ENCODE data around the gene YIPF3.

YIPF3 gene

DNA sequence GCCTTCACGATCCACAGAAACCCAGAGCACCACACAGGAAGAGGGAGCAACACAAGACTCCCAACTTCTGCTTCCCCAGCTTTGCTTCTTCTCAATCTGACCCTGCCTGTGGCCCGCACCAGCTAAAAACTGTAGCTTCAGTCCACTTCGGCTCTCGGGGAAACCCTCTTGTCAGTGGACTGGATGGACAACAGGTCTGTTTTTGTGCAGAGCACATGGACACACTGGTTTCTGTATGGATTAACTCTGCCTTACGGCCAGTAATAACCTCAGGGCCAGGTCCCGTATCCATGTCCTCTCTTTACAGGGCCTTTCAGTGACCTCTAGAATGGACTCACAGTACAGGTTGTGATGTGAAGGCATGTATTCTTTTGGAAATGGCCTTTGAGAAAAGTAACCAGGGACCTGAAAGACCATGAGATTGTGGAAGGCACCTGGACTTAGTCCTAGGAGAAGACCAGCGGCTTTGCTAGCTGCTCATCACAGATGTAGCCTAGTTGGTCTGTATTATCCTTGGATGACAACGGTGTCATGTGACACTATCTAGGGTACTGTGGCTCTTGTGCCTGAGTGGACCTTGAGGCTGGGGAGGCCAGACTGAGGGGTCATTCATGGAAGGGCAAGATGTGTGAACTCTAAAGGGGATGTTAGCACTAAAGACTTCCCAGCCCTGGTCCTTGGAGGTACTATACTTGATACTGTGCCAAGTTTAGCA lies 6.0 kb upstream of the YIPF3 start:
- Histone ChIP-seq H4K91ac (ENCODE audit: low read depth, low read length) (no peak overlapping the region), H3K36me3 (ENCODE audit: control insufficient read depth in 1 of 2, insufficient read depth in 2 of 2, low read length in 2 of 2) (peaks cover 52 to 73% of the 10 kb centered on the region in 2 experiments)
- no CpG with 5 or more reads among the region's 8 CpGs for WGBS (ENCODE audit: extremely low coverage, insufficient coverage, insufficient read length)

DNA sequence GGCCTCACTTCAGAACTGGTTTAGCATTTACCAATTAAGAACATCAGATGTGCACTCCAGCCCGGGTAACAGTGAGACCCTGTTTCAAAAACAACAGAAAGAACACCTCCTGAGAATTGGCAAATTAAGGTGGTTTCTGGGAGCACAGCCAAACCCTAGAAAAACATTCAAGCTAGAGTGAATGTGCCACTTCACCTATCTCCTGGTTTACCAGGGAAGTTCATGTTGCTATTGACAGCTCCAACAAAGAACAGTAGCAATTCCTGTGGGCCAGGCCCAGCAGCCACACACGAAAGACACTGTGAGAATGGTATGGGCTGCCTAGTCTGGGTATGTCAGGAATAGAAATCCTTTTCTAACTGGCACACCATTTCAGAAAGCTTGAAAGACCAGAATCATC lies 5.1 kb upstream of the YIPF3 start:
- WGBS (ENCODE audit: extremely low coverage, insufficient coverage, insufficient read length), result no CpG with 5 or more reads among the region's 2 CpGs
- DNase-seq, result no peak
- no peak overlapping the region for H4K8ac ChIP-seq (ENCODE audit: low read depth, low read length)

More for the DNA sequence above, 6.0 kb upstream of the YIPF3 start:
- H3K4me1 ChIP-seq (ENCODE audit: control insufficient read depth in 1 of 2, insufficient read depth in 2 of 2, low read length in 2 of 2), result peaks cover 7 to 11% of the 10 kb centered on the region in 2 experiments
- H3K4ac ChIP-seq (ENCODE audit: low read depth, low read length), result no peak overlapping the region
- no peak overlapping the region for H2AFZ ChIP-seq (ENCODE audit: insufficient read depth, low read length, poor library complexity)
- no peaks in the 10 kb centered on the region for H3K27me3 ChIP-seq (ENCODE audit: insufficient read depth, low read length)
- no peak overlapping the region for H3K18ac ChIP-seq (ENCODE audit: low read length)
- no peaks in the 10 kb centered on the region for H3K9me3 ChIP-seq (ENCODE audit: insufficient read depth, low read depth, low read length)
- H3K9ac ChIP-seq (ENCODE audit: low read length), result no peak overlapping the region
- H3K79me2 ChIP-seq (ENCODE audit: control insufficient read depth, insufficient read depth, low read length, poor library complexity), result no peaks in the 10 kb centered on the region
- no peak overlapping the region for H2BK5ac ChIP-seq (ENCODE audit: low read depth, low read length, poor library complexity)
- H3K4me2 ChIP-seq (ENCODE audit: low read length), result no peak overlapping the region
- no peak for DNase-seq
- H2AK5ac ChIP-seq (ENCODE audit: low read length), result no peak overlapping the region
- no peak overlapping the region for H3K14ac ChIP-seq (ENCODE audit: low read length)
- no peak overlapping the region for H4K8ac ChIP-seq (ENCODE audit: low read depth, low read length)
- H3K23ac ChIP-seq (ENCODE audit: low read length), result no peak overlapping the region
- no peak overlapping the region for H2BK12ac ChIP-seq (ENCODE audit: low read length)
- H3K79me1 ChIP-seq (ENCODE audit: low read length), result no peaks in the 10 kb centered on the region
- no peak overlapping the region for H2BK120ac ChIP-seq (ENCODE audit: insufficient read depth, low read length, poor library complexity)
- H3K27ac ChIP-seq (ENCODE audit: low read depth, low read length), result no peak overlapping the region
- H3K4me3 ChIP-seq (ENCODE audit: low read depth, low read length), result no peak overlapping the region
- no peak overlapping the region for H4K12ac ChIP-seq (ENCODE audit: low read depth, low read length)

DNA sequence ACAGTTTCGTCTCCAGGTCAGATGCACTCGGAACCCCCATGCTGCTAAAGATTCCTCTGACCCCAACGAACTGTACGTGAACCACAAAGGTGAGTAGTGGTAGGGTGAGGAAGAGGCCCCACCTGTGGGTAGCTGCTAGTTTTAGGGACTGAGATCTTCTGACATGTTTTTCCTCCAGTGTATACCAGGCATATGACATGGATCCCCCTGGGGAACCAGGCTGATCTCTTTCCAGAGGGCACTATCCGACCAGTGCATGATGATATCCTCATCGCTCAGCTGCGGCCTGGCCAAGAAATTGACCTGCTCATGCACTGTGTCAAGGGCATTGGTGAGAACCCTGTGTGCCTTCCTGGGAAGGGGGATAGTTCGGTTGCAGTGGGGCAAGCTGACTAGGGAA lies 3.4 kb upstream of the YIPF3 start:
- Histone ChIP-seq H3K9ac (ENCODE audit: low read length) (no peak overlapping the region), H2AK5ac (ENCODE audit: low read length) (no peak overlapping the region), H2BK5ac (ENCODE audit: low read depth, low read length, poor library complexity) (no peak overlapping the region), H3K27ac (ENCODE audit: low read depth, low read length) (no peak overlapping the region), H2AFZ (ENCODE audit: insufficient read depth, low read length, poor library complexity) (no peak overlapping the region), H3K4me3 (ENCODE audit: low read depth, low read length) (no peak overlapping the region), H3K23ac (ENCODE audit: low read length) (no peak overlapping the region), H4K12ac (ENCODE audit: low read depth, low read length) (no peak overlapping the region), H3K4me2 (ENCODE audit: low read length) (no peak overlapping the region), H2BK120ac (ENCODE audit: insufficient read depth, low read length, poor library complexity) (no peak overlapping the region), H3K9me3 (ENCODE audit: insufficient read depth, low read depth, low read length) (no peaks in the 10 kb centered on the region), H2BK12ac (ENCODE audit: low read length) (no peak overlapping the region), H3K14ac (ENCODE audit: low read length) (no peak overlapping the region), H3K79me2 (ENCODE audit: control insufficient read depth, insufficient read depth, low read length, poor library complexity) (peaks cover 14% of the 10 kb centered on the region), H3K18ac (ENCODE audit: low read length) (no peak overlapping the region), H3K79me1 (ENCODE audit: low read length) (peaks cover 9% of the 10 kb centered on the region), H3K36me3 (ENCODE audit: control insufficient read depth in 1 of 2, insufficient read depth in 2 of 2, low read length in 2 of 2) (peaks cover 50 to 61% of the 10 kb centered on the region in 2 experiments), H3K4me1 (ENCODE audit: control insufficient read depth in 1 of 2, insufficient read depth in 2 of 2, low read length in 2 of 2) (peaks cover 13 to 18% of the 10 kb centered on the region in 2 experiments), H4K8ac (ENCODE audit: low read depth, low read length) (no peak overlapping the region), H3K27me3 (ENCODE audit: insufficient read depth, low read length) (no peaks in the 10 kb centered on the region), H3K4ac (ENCODE audit: low read depth, low read length) (no peak overlapping the region), H4K91ac (ENCODE audit: low read depth, low read length) (no peak overlapping the region)
- no peak for DNase-seq
- WGBS (ENCODE audit: extremely low coverage, insufficient coverage, insufficient read length), result no CpG with 5 or more reads among the region's 8 CpGs

More for the DNA sequence above, 5.1 kb upstream of the YIPF3 start:
- H3K27ac ChIP-seq (ENCODE audit: low read depth, low read length), result no peak overlapping the region
- no peak overlapping the region for H3K18ac ChIP-seq (ENCODE audit: low read length)
- no peak overlapping the region for H3K9ac ChIP-seq (ENCODE audit: low read length)
- no peak overlapping the region for H4K12ac ChIP-seq (ENCODE audit: low read depth, low read length)
- H3K4me3 ChIP-seq (ENCODE audit: low read depth, low read length), result no peak overlapping the region
- no peak overlapping the region for H2BK5ac ChIP-seq (ENCODE audit: low read depth, low read length, poor library complexity)
- no peak overlapping the region for H2AK5ac ChIP-seq (ENCODE audit: low read length)
- H3K4me1 ChIP-seq (ENCODE audit: control insufficient read depth in 1 of 2, insufficient read depth in 2 of 2, low read length in 2 of 2), result peaks cover 7 to 11% of the 10 kb centered on the region in 2 experiments
- H3K4me2 ChIP-seq (ENCODE audit: low read length), result no peak overlapping the region
- H2AFZ ChIP-seq (ENCODE audit: insufficient read depth, low read length, poor library complexity), result no peak overlapping the region
- peaks cover 46 to 67% of the 10 kb centered on the region in 2 experiments for H3K36me3 ChIP-seq (ENCODE audit: control insufficient read depth in 1 of 2, insufficient read depth in 2 of 2, low read length in 2 of 2)
- H3K4ac ChIP-seq (ENCODE audit: low read depth, low read length), result no peak overlapping the region
- H3K79me1 ChIP-seq (ENCODE audit: low read length), result peaks cover 3% of the 10 kb centered on the region
- no peak overlapping the region for H3K14ac ChIP-seq (ENCODE audit: low read length)
- H4K91ac ChIP-seq (ENCODE audit: low read depth, low read length), result no peak overlapping the region
- H3K23ac ChIP-seq (ENCODE audit: low read length), result no peak overlapping the region
- no peaks in the 10 kb centered on the region for H3K9me3 ChIP-seq (ENCODE audit: insufficient read depth, low read depth, low read length)
- H3K79me2 ChIP-seq (ENCODE audit: control insufficient read depth, insufficient read depth, low read length, poor library complexity), result peaks cover 6% of the 10 kb centered on the region
- H3K27me3 ChIP-seq (ENCODE audit: insufficient read depth, low read length), result no peaks in the 10 kb centered on the region
- no peak overlapping the region for H2BK12ac ChIP-seq (ENCODE audit: low read length)
- H2BK120ac ChIP-seq (ENCODE audit: insufficient read depth, low read length, poor library complexity), result no peak overlapping the region

DNA sequence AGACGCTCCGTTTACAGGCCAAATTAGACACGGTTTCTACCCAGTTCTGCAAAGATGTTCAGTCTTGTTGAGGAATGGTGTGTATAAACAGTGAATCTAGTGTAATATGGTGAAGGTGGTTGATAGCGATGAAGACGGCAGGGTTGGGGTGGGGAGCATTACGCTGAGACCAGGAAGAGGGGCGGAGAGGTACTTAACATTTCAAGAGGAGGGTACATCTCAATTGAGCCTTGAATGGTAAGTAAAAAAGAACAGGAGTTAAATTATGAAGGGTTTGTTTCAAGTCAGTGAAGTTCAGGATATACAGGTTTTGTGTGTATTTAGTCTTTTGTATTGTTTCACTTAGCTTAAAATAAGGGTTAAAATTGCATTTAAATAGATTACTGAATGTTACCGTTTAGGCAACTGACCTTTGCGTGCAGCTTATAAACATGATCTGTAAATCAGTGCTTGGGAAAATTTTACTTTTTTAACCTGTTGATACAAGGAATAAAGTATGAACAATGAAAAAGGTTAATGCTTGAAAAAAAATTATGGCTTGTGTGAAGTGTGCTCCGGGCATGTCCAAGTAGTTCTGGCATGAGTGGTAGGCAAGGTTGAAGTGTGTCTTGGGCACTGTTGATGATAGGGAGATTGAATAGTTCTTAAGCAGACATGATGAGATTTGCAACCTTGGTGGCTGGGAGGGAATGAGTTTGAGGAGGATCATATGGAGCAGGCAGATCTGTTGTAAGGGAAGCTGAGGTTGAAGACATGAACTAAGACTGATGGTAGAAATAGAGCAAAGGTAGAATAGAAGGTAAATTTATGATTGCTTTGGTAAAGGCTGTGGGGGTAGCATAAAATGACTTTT lies 1.0 kb upstream of the YIPF3 start:
- Histone ChIP-seq H3K27ac (ENCODE audit: low read depth, low read length) (no peak overlapping the region), H4K8ac (ENCODE audit: low read depth, low read length) (peak overlapping the region; percentile 97), H3K14ac (ENCODE audit: low read length) (peak overlapping the region; percentile 96), H3K4me1 (ENCODE audit: control insufficient read depth in 1 of 2, insufficient read depth in 2 of 2, low read length in 2 of 2) (peaks cover 9 to 12% of the 10 kb centered on the region in 2 experiments), H3K9ac (ENCODE audit: low read length) (peak overlapping the region; percentile 98), H2BK120ac (ENCODE audit: insufficient read depth, low read length, poor library complexity) (no peak overlapping the region), H4K91ac (ENCODE audit: low read depth, low read length) (peak overlapping the region; percentile 65), H3K36me3 (ENCODE audit: control insufficient read depth in 1 of 2, insufficient read depth in 2 of 2, low read length in 2 of 2) (peaks cover 41 to 55% of the 10 kb centered on the region in 2 experiments), H3K4ac (ENCODE audit: low read depth, low read length) (peak overlapping the region; percentile 95), H3K79me1 (ENCODE audit: low read length) (peaks cover 9% of the 10 kb centered on the region), H3K4me2 (ENCODE audit: low read length) (peak overlapping the region; percentile 82), H2BK5ac (ENCODE audit: low read depth, low read length, poor library complexity) (no peak overlapping the region), H3K27me3 (ENCODE audit: insufficient read depth, low read length) (no peaks in the 10 kb centered on the region), H2AK5ac (ENCODE audit: low read length) (no peak overlapping the region), H2BK12ac (ENCODE audit: low read length) (no peak overlapping the region), H3K79me2 (ENCODE audit: control insufficient read depth, insufficient read depth, low read length, poor library complexity) (peaks cover 14% of the 10 kb centered on the region), H3K9me3 (ENCODE audit: insufficient read depth, low read depth, low read length) (no peaks in the 10 kb centered on the region), H2AFZ (ENCODE audit: insufficient read depth, low read length, poor library complexity) (peak overlapping the region; percentile 99), H3K23ac (ENCODE audit: low read length) (no peak overlapping the region), H3K4me3 (ENCODE audit: low read depth, low read length) (peak overlapping the region; percentile 94), H4K12ac (ENCODE audit: low read depth, low read length) (peak overlapping the region; percentile 96), H3K18ac (ENCODE audit: low read length) (peak overlapping the region; percentile 89)
- no CpG with 5 or more reads among the region's 10 CpGs for WGBS (ENCODE audit: extremely low coverage, insufficient coverage, insufficient read length)
- no peak for DNase-seq
